GM12872 (cell line): ENCODE results near the gene NINJ1.

Experiments used
- TF ChIP-seq, protein P1 (sequence below): IDR thresholded peaks from 3 replicates; pipeline ENCODE4 v1.5.1; 2011; ENCODE audit warnings: low read depth, mild to moderate bottlenecking, low read length, moderate library complexity; ENCODE audit not compliant: insufficient read depth

Gene NINJ1

DNA sequence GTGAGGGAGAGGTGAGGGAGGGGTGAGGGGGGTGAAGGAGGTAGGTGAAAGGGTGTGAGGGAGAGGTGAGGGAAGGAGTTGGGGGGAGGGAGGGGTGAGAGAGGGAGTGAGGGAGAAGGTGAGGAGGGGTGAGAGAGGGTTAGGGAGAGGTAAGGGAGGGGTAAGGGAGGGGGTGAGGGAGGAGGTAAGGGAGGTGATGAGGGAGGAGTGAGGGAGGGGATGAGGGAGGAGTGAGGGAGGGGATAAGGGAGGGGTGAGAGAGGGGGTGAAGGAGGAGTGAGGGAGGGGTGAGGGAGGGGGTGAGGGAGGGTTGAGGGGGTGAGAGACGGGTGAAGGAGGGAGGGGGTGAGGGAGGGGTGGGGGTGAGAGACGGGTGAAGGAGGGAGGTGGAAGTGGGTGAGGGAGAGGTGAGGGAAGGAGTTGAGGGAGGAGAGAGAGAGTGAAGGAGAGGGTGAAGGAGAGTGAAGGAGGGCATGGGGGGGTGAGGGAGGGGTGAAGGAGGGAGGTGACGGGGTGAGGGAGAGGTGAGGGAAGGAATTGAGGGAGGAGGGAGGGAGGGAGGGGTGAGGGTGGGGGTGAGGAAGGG is 18.5 kb downstream of the NINJ1 start:
- TF ChIP-seq, protein P1, sequence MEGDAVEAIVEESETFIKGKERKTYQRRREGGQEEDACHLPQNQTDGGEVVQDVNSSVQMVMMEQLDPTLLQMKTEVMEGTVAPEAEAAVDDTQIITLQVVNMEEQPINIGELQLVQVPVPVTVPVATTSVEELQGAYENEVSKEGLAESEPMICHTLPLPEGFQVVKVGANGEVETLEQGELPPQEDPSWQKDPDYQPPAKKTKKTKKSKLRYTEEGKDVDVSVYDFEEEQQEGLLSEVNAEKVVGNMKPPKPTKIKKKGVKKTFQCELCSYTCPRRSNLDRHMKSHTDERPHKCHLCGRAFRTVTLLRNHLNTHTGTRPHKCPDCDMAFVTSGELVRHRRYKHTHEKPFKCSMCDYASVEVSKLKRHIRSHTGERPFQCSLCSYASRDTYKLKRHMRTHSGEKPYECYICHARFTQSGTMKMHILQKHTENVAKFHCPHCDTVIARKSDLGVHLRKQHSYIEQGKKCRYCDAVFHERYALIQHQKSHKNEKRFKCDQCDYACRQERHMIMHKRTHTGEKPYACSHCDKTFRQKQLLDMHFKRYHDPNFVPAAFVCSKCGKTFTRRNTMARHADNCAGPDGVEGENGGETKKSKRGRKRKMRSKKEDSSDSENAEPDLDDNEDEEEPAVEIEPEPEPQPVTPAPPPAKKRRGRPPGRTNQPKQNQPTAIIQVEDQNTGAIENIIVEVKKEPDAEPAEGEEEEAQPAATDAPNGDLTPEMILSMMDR: no peak

- TF ChIP-seq, protein P1: no peak
These were observed 19.1 kb downstream of the NINJ1 start for GRCh38 chr9:93114984-93115335.

- TF ChIP-seq, protein P1: no peak
These were observed 19.7 kb downstream of the NINJ1 start for GRCh38 chr9:93114169-93114983.

DNA sequence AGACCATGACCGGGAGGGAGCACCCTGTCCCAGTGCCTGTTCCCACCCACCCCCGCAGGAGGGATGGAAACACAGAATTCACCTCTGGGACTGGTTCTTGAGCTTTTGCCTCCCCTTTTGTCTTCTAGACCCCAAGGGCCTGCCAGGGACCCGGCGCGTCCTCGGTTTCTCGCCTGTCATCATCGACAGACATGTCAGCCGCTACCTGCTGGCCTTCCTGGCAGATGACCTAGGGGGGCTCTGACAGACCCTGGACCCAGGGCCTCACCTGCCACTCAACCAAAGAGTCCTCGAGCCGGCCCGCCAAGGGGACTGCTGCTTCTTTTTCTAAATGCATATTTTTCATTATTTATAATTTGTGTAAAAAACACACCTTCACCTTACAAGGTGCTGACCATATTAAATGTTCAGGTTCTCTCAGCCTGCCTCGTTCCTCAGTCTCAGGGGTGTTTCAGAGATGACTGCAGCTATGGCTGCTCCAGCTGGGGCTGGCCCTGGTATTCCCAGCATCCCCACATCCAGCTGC is 21.1 kb downstream of the NINJ1 start:
- TF ChIP-seq, protein P1: no peak

DNA sequence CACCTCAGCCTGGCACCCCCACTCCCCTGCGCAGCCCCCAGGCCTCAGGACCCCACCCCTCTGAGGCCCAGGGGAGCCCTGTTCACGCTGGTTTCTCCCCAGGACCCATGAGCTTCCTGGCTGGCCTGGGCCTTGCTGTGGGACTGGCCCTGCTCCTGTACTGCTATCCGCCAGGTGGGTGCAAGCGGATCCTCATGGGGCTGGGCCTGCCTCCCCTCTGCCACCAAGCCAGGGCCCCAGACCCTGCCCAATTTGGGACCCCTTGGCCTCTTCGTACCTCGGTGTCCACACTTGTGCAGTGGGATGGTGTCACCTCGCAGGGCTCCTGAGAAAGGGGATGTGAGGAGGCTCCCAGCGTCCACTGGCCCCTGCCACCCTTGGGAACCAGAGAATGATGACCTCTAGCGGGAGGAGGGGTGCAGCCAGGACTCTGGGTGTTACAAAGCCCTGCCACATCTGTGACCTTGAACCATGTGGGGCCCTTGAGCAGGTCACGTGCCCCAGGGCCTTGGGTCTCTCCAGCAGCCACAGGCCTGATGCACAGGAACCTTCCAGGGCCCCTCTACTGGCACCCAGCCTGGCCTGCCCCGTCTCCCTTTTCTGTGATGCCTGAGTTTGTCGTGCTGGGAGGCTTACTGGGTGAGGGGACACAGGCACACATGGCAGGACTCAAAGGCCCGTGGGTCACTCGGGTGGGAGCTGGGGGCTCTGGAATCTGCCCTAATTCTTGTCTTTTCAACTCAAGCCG is 21.8 kb downstream of the NINJ1 start:
- TF ChIP-seq, protein P1: no peak

GRCh38 chr9:93111371-93112115 is 22.5 kb downstream of the NINJ1 start:
- TF ChIP-seq, protein P1: no peak

GRCh38 chr9:93111001-93111370 is 23.1 kb downstream of the NINJ1 start:
- TF ChIP-seq, protein P1: no peak
